ELR (cell line): ENCODE results near the gene CNTROB.

ENCODE experiments used
- DNase-seq: peaks from one replicate; pipeline ENCODE4 v3.0.0-alpha.2; 2015; ENCODE audit warnings: low read depth

The CNTROB gene

GRCh38 chr17:7931709-7932482 is at the start of gene CNTROB, which contains the start of gene TRAPPC1:
TSS of gene CNTROB (plus strand) at chr17:7932206. CDS start at chr17:7933080, 874 bp downstream.
TSS of gene TRAPPC1 (minus strand) at chr17:7931946. CDS start at chr17:7931829, 117 bp downstream.
- peak; percentile 99 for DNase-seq

- DNase-seq = no peak
These were observed 49.4 kb upstream of the CNTROB start for GRCh38 chr17:7882629-7883028.

GRCh38 chr17:7883781-7884386 is 48.1 kb upstream of the CNTROB start:
- DNase-seq = peak; percentile 61

GRCh38 chr17:7884581-7885366 is 47.2 kb upstream of the CNTROB start:
- peak; percentile 26 for DNase-seq

- peak; percentile 59 for DNase-seq
These were observed 46.4 kb upstream of the CNTROB start for GRCh38 chr17:7885367-7886226.

GRCh38 chr17:7886227-7887037 is 45.6 kb upstream of the CNTROB start:
- peak; percentile 59 for DNase-seq

GRCh38 chr17:7887038-7887481 is 44.9 kb upstream of the CNTROB start:
- DNase-seq = no peak

GRCh38 chr17:7887482-7888183 is 44.4 kb upstream of the CNTROB start:
- peak; percentile 95 for DNase-seq

- no peak for DNase-seq
These were observed 43.7 kb upstream of the CNTROB start, which contains the start of gene CHD3 for GRCh38 chr17:7888184-7888920. TSS of gene CHD3 (plus strand) at chr17:7888789. CDS start at chr17:7889001, 212 bp downstream.

- peak; percentile 93 for DNase-seq
These were observed 42.6 kb upstream of the CNTROB start for GRCh38 chr17:7889166-7889955.

GRCh38 chr17:7893187-7893880 is 38.7 kb upstream of the CNTROB start:
- no peak for DNase-seq

- DNase-seq = no peak
These were observed 37.8 kb upstream of the CNTROB start for GRCh38 chr17:7894226-7894625.

- no peak for DNase-seq
These were observed 37.1 kb upstream of the CNTROB start for GRCh38 chr17:7894866-7895265.

GRCh38 chr17:7897090-7897489 is 34.9 kb upstream of the CNTROB start:
- peak; percentile 46 for DNase-seq

- peak; percentile 69 for DNase-seq
These were observed 34.2 kb upstream of the CNTROB start for GRCh38 chr17:7897773-7898172.

- DNase-seq = no peak
These were observed 28.6 kb upstream of the CNTROB start for GRCh38 chr17:7903154-7904103.

- no peak for DNase-seq
These were observed 22.9 kb upstream of the CNTROB start for GRCh38 chr17:7909089-7909488.
